OCI-LY7 (cell line): ENCODE results near the gene TIMM22. TPM values are rescaled to one million over a fixed set of nuclear protein-coding genes. Genes with fewer than 3 reads are reported as not detected.

ENCODE experiments used
- microRNA-seq: library from miRNA; unstranded; fragments of <30 nt; microRNA quantifications from one replicate; pipeline ENCODE4 v1.2.0, GENCODE V29; 2022; ENCODE audit warnings: borderline replicate concordance
- small RNA-seq: library from RNA; depleted of rRNA; stranded (forward); fragments of <200 nt; gene quantifications from one replicate; pipeline ENCODE3, GENCODE V24; 2014
- total RNA-seq, 2 experiments: library from RNA; depleted of rRNA in 1 of 2; stranded (reverse); fragments of >200 nt in 1 of 2; shearing (Covaris generic) in 1 of 2; gene quantifications; 2 replicates each; pipeline ENCODE4 v1.2.3, GENCODE V29; 2014 to 2022

Gene TIMM22
- total RNA-seq, 2 experiments from 2014 or later: 13.8 to 15.7 TPM

Small RNA genes within 50 kb of the gene (microRNA-seq; reads per million reads assigned to microRNA genes)
- not detected for gene MIR3183

Small RNA genes within 50 kb of the gene (small RNA-seq; reads per million reads assigned to genes)
- gene MIR3183: not detected

Other genes starting within 250 kb of the TIMM22 start
- 36.3 and 40.2 TPM in 2 replicates for gene GEMIN4, start 244.9 kb upstream of the TIMM22 start, total RNA-seq (2014; rRNA removed; shearing (Covaris generic))
- 53.6 and 56.1 TPM in 2 replicates for gene GEMIN4, start 244.9 kb upstream of the TIMM22 start, total RNA-seq (2022)
- 48.4 and 80.2 TPM in 2 replicates for gene GLOD4, start 214.8 kb upstream of the TIMM22 start, total RNA-seq (2014; rRNA removed; shearing (Covaris generic))
- gene GLOD4, start 214.8 kb upstream of the TIMM22 start, total RNA-seq (2022): 79.7 and 86.8 TPM in 2 replicates
- gene MRM3, start 214.8 kb upstream of the TIMM22 start, total RNA-seq (2014; rRNA removed; shearing (Covaris generic)): 35.8 and 47.1 TPM in 2 replicates
- gene MRM3, start 214.8 kb upstream of the TIMM22 start, total RNA-seq (2022): 24.0 and 29.5 TPM in 2 replicates
- 0.93 and 1.3 TPM in 2 replicates for gene NXN, start 17.4 kb upstream of the TIMM22 start, total RNA-seq (2014; rRNA removed; shearing (Covaris generic))
- 2.0 and 2.8 TPM in 2 replicates for gene NXN, start 17.4 kb upstream of the TIMM22 start, total RNA-seq (2022)
- 153 and 164 TPM in 2 replicates for gene ABR, start 182.9 kb downstream of the TIMM22 start, total RNA-seq (2014; rRNA removed; shearing (Covaris generic))
- 181 and 199 TPM in 2 replicates for gene ABR, start 182.9 kb downstream of the TIMM22 start, total RNA-seq (2022)